Astrocyte (in vitro differentiated cells and primary cell): ENCODE results near the gene MDM2.

ENCODE experiments used
- CTCF ChIP-seq: IDR thresholded peaks from 2 replicates; pipeline ENCODE4 v1.5.1; 2011; ENCODE audit warnings: low read depth, mild to moderate bottlenecking, inconsistent platforms, low read length, moderate library complexity; ENCODE audit not compliant: insufficient read depth
- EZH2 ChIP-seq: IDR thresholded peaks from 2 replicates; pipeline ENCODE4 v1.6.1; 2012; ENCODE audit warnings: mild to moderate bottlenecking, low read length, inconsistent platforms; ENCODE audit not compliant: insufficient read depth

DNA sequence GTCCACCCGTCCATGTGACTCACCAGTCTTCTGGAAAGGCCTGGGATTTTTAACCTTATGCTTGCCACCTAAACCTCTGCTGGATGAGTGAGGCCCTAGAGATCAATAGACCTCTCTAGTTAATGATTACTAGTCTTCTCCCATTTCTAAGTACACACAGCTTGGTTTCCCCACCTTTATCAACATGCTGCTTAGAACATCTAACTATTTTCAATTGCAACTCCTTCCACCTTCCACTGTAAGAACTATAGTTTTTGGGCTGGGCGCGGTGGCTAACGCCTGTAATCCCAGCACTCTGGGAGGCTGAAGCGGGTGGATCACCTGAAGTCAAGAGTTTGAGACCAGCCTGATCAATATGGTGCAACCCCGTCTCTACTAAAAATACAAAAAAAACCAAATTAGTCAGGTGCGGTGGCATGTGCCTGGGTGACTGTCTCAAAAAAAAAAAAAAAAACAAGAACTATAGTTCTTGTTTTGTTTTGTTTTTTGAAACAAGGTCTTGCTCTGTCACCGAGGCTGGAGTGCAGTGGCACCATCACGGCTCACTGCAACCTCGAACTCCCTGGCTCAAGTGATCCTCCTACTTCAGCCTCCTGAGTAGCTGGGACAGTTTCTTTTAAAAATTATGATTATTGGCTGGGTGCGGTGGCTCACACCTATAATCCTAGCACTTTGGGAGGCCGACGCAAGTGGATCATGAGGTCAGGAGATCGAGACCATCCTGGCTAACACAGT, 18.7 kb upstream of the MDM2 start:
- TF ChIP-seq EZH2 (no peak), CTCF (no peak)
